ENCODE measurements around the gene TK1.

DNA sequence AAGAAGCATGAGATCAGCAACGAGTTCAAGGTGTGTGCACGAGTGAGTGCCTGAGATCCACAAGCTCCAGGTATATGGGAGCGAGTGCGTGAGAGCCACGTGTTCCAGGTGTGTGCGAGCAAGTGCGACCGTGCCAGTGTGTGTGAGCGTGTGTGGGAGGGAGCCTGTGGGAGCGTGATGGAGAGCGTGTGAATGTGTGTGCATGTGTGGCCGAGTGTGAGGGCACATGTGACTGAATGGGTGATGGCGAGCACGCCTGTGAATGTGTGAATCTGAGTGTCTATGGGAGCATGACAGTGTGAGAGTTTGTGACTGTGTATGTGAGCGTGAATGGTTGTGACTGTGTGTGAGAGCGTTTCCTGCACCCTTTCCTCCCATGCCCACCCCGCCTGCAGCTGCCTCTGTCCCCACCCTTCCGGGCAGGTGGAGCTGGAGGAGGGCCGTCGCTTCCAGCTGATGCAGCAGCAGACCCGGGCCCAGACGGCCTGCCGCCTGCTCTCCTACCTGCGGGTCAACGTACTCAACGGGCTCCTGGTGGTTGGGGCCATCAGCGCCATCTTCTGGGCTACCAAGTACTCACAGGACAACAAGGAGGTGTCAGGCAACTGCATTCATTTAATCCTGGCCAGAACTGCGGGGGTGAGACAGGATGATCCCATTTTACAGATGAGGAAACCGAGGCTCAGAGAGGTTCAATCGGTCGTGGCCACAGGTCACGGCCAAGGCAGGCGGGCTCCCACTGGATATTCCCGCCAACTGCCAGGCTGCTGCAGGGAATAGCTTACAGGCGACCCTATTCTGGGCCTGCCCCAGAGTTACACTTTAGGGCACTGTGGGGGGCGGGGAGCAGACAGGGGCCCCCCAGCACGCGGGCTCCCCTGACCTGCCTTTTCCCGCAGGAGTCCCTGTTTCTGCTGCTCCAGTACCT is 52.6 kb downstream of the TK1 start:
- TF ChIP-seq EZH2 (IDR thresholded peaks at IDR 0.05; ENCODE audit: borderline replicate concordance, insufficient read depth, low read depth, low read length, poor library complexity, severe bottlenecking) = no peak
- TF ChIP-seq, protein P1, sequence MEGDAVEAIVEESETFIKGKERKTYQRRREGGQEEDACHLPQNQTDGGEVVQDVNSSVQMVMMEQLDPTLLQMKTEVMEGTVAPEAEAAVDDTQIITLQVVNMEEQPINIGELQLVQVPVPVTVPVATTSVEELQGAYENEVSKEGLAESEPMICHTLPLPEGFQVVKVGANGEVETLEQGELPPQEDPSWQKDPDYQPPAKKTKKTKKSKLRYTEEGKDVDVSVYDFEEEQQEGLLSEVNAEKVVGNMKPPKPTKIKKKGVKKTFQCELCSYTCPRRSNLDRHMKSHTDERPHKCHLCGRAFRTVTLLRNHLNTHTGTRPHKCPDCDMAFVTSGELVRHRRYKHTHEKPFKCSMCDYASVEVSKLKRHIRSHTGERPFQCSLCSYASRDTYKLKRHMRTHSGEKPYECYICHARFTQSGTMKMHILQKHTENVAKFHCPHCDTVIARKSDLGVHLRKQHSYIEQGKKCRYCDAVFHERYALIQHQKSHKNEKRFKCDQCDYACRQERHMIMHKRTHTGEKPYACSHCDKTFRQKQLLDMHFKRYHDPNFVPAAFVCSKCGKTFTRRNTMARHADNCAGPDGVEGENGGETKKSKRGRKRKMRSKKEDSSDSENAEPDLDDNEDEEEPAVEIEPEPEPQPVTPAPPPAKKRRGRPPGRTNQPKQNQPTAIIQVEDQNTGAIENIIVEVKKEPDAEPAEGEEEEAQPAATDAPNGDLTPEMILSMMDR (IDR thresholded peaks at IDR 0.05) = peak; percentile 80
